ENCODE measurements around the gene TNFRSF4.

The TNFRSF4 gene

DNA sequence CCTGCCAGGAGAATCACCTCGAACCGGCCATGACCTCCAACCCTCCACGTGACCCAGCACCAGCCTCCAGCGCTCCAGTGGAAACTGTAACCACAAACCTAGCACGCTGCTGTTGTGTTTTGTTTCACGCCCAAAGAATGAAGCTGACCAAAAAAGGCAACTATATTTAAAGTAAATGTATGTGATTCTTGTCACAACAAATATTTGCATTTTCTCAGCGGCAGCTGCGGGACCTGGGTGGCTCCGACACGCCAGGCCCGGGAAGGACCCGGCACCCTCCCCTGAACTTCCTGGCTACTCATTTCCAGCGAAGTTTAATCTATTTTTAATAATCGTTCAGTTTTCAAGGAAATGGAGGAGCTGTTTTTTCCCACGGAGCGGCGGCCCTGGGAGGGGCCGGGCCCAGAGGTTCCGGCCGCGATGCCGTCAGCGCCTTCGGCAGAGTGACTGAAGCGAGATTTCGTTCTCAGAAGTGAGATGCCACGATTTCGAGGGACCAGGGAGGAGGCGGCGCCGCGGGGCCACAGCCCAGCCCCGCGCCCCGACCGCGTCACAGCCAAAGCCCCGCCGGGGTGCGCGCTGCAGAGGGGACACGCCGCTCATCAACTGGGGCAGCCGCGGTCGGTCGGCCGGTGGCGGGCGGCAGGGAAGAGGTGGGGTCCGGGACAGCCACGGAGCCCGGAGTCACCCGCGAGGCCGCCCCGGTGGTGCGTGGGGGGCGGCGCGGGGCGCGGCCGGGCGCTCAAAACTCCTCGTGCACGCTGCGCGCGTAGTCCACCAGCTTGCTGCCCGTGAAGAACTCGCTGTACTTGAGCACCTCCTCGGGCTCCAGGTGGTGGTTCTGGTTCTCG is 3.0 kb upstream of the TNFRSF4 start:
- no peak for DNase-seq

GRCh38 chr1:1215881-1216605 is 2.1 kb upstream of the TNFRSF4 start:
- DNase-seq: no peak

DNA sequence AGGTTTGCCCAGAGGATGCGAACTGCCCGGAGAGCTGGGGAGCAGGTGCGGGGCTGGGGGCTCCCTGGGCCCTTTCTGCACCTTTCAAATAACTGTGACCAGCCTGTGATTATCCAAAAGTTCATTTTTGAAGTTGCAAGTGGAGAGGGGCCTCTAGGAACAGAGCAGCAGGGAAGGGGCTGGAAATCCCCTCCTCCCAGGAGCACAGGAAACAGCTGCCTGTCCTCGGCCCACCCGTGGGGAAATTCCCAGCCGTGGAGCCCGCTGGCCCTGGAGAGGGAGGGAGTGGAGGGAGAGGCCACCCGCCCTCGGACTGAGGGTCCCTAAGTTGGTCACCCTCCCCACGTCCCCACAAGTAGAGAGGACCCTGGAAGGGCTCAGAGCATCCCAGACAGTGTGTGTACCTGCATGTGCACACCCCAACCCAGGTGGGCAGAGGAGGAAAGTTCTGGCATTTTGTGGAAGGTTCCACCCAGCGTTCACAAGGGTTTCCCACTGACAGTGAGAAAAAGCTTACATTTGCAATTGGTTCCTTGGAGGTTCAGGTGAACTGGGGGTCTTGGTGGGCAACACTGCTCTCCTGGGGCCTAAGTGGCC is 1.2 kb upstream of the TNFRSF4 start:
- DNase-seq: no peak

DNA sequence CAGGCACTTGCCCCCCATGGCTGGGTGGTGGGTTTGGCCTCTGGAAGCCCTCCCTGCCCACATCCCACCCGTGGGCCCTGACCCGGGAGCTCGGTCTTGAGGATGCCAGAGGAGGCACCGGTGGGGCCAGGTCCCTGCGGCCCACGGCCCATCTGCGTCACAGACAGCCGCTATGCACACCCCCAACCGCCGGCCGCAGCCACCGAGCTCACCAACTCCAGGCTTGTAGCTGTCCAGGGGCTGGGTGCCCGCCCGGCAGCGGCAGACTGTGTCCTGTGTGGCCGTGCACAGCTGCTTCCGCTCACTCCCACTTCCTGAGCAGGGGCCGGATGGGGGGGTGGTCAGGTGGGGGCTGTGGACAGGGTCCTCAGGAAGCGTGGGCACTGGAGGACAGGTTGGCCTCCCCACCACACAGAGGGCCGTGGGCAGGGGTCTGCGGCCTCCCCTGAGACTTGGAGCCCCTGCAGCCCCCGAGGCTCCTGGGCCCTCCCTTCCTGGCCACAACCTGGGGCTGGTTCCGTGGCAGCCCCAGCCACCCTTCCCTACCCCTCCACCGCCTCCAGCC is 1.1 kb downstream of the TNFRSF4 start:
- DNase-seq: no peak

DNA sequence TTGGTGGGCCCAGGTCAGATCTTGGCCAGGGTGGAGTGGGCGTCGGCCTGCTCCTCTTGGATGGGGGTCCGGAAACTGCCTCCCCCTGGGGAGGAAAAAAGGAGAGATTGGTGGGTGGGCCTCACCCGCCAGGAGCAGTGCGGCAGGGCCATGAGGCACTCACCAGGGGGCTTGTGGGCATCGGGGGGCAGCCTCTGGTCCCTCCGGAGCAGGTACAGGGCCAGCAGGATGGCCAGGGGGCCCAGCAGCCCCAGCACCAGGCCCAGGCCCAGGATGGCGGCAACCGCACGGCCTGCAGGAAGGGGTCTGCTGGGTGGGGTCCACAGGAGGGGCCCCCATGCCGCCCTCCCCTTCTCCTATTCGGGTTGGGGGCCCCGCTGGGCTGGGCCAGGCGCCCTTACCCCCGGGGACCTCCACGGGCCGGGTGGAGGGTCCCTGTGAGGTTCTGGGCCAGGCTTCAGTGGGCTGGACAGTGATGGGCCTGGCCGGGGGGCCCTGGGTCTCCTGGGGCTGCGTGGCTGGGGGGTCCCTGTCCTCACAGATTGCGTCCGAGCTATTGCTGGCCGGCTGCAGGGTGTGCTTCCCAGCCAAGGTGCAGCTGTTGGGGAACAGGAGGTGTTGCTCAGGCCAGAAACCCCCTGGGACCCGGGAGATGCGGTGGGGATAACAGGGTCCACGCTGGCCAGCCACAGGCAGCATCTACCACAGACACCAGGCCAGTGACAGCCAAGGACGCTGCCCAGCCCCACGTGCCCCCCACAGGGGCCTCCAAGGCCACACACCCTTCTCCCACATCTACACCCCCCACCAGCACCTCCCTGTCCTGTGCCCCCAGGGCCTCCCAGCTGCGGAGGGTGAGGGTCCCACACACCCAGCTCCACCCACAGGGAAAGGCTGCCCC is 2.2 kb downstream of the TNFRSF4 start:
- no peak for DNase-seq

DNA sequence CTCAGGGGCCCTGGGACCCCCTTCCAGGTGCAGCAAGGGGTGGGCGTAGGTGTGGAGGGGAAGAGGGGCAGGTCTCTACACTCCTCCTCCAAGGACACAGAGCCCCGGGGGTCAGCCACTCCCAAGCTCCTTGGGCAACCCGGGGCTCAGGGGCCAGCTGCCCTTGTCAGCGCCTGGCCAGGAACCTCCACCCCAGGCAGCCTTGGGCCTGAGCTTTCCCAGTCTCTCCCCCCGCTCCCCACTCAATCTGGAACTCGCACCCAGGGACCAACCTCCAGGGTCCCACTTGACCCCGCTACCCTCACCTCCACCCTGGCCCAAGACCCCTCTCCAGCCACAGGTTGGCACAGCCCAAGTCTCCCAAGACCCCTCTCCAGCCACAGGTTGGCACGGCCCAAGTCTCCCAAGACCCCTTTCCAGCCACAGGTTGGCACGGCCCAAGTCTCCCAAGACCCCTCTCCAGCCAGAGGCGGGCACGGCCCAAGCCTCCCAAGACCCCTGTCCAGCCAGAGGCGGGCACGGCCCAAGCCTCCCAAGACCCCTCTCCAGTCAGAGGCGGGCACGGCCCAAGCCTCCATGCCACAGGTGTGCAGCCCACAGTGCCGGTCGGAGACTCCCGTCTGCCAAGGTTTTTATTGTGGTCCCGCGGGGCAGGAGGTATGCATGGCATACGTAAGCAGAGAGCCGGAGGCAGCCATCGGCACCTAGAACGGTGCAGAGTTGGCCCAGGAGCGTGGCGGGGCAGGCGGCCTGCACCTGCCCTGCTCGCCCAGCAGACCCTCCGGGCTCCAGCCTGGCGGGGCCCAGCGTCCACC is 3.0 kb downstream of the TNFRSF4 start:
- DNase-seq: no peak

DNA sequence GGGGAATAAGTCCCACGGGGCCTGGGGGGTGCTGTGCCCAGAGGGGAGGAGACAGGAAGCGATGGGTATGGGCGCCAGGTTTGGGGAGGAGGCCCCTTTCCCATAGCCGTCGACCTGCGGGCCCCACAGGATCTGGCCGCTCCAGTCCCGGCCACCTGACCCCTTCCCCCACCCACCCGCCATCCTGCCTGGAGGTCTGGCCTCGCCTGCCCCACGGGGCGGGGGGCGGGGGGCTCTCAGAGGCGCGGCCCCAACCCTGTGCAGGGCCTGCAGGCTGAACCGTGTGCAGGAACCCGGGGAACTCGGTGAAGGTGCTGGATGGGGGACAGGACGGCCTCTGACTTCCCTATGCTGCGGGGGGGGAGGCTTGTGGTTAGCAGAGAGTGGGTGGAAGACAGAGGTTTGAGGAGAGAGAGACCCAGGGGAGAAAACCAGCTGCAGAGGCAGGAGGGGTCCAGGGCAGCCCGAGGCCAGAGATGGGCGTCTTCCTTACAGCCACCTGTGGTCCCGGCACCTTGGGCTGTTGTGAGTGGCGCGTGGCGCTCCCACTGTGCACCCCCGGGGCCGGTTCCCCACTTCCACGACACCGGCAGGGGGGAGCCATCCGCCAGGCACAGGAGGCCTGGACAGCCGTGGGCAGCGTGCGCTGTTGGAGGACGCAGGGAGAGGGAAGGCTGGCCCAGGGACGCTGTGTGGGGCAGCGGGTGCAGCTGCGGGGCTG is 5.1 kb downstream of the TNFRSF4 start:
- DNase-seq: no peak

DNA sequence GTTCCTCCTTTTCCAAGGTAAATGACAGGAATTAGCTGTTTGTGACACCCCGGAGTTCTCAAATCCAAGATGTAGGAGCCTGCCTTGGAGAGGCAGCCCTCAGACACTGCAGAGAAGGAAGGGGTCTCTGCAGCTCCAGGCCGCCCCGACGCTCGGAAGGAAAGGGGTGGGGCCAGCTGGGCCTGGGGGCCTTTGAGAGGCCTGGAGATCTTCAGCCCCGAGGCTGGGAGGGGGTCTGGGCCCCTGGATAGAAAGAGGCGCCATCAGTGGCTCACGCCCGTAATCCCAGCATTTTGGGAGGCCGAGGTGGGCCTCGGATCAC is 6.4 kb downstream of the TNFRSF4 start:
- DNase-seq: no peak

DNA sequence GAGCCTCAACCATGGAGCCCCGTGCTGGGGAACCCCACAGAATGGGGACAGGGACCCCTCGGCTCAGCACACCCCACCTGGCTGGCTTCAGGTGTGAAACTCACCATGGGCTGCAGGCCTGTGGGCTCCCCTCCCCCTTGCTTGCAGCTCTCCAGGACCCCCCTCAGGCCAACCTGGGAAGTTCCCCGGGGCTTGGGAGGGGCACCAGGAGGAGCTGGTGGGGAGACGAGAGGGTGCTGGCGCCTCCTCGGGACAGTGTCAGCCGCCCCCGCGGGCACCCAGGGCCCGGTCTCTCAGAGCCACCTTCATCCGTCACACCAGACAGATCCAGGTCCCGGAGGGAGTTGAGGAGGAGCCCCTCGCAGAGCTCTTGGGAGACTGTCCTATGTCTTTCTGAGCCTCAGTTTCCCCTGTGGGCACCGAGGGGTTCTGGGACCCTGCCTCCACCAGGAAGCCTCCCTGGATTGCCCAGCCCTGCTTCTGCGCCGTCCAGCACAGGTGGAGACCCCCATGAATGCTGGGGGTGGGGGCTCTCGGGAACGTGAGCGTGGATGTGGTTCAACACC is 6.9 kb downstream of the TNFRSF4 start:
- DNase-seq: no peak

- no peak for DNase-seq
Observed at GRCh38 chr1:1206376-1206965, 7.5 kb downstream of the TNFRSF4 start, which contains the start of gene TNFRSF18. Gene TNFRSF18, minus strand, starts transcription at chr1:1206592. Its CDS starts 21 bp downstream, at chr1:1206571.

- no peak for DNase-seq
Observed at GRCh38 chr1:1205769-1206375, 8.1 kb downstream of the TNFRSF4 start.

DNA sequence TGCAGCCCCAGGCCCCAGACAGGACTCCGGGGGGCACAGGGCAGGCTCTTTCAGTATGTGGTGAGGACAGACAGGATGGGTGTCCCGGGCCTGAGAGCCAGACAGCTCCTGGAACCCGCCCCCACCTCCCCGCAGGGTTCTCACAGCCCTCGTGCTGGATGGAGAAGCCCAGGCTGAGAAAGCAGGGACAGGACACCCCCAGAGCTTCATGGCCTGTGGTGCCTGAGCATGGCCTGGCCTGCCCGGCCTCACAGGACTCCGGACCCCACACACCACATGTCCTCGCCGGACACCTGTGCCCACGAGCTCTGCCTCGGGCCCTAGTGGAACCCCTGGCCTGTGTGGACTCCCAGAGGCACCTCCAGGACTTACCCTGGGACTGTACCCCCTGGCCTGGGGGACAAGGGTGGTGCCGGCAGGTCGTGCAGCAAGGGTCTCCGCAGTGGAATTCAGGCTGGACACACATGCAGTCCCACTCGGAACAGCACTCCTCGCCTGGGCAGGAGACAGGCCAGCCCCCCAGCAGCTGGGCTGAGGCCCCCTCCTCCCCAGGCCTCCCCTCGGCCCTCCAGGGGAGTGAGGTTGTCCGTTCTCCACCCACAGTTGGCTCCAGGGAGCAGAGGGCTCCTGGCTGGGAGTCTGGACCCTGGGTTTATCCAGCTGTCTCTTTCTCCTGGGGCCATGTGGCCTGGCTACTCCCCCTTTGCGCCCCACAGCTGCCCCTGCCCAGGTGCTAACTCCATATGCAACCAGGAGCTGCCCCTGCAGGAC is 8.8 kb downstream of the TNFRSF4 start:
- no peak for DNase-seq

- no peak for DNase-seq
Observed at GRCh38 chr1:1204425-1204920, 9.5 kb downstream of the TNFRSF4 start.

DNA sequence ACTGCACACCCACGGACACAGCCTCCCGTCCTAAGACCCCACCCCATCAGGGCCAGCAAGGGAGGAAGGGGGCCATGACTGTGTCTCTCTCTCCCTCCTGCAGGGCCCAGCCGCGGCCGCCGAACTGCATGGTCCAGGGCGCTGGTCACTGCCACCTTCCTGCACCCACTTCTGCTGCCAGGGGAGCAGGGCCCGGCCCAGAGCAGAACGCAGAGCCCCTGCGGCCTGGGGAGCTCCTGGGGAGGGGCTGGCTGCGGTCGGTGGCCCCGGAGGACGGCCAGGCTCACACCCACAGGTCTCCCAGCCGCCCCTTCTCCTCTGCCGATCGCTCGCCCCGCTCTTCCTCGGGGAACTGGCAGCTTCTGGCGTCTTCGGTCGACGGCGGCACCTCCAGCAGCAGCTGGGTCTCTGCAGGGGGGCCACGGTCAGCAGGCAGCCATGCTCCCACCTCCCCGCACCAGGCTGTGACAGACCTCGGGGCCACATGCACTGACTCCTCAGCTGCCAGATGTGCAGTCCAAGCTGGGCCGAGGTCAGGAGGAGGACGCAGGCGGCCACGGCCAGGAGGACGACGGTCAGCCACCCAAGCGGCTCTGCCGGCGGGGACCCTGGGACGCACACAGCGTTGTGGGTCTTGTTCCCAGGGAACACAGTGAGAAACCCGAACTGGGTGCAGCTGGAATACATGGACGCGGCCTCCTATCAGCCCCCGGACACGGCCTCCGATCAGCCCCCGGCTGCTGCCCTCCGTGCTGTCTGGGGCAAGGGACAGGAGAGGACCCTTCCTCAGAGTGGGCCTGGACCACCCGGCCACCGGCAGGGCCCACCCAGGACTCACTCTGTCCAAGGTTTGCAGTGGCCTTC is 10.2 kb downstream of the TNFRSF4 start:
- no peak for DNase-seq

GRCh38 chr1:1202831-1203560 is 11.0 kb downstream of the TNFRSF4 start:
- no peak for DNase-seq

DNA sequence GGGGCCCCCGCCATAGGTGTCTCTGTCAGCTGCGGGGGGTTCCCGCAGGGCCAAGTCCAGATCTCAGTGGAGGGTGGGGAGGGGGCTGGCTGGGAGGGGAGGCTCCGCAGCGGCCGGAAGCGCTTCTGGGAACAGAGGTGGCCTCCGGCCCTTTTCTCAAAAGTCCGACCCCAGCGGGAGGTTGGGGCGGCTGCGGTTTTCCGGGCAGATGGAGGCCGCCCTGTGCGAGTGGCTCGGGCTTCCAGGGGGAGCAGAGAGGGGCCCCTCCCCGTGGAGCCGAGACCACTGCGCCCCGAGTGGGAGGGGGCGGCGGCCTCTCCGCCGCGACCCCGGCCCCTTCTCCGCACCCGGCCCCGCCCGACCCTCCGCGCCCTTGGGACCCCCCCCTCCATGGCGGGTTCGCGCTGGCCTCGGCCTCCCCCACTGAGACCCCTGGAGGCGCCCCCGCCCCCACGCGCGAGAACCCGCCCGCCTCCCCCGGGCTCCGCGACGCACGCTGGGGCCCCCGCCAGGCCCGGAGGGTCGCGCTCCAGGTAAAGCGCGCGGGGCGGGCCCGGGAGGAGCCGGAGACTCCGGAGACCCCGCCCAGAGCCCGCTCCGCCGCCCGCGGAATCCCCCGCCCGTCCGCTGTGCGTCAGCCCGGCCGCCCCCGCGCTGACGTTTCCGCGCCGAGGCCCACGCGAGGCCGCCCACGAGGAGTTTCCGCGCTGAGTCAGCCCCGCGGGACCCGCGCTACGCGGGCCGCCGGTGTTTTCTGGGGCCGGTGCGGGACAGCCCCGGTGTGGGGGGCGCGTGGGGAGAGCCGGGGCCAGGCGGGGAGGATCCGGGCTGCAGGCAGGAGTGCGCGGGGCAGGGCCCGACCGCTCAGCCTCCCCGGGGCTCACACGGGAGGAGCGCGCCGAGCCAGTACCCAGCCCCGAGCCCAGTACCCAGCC is 12.8 kb downstream of the TNFRSF4 start:
- no peak for DNase-seq
